ENCODE results near the gene PDPK1. TPM values are rescaled to one million over a fixed set of nuclear protein-coding genes. Genes with fewer than 3 reads are reported as not detected.

The PDPK1 gene
- total RNA-seq, 1 experiment from 2014 or later: 69.8 TPM

- Histone ChIP-seq H3K9me3 (no peaks in the 10 kb centered on the region), H3K36me3 (ENCODE audit: control insufficient read depth, insufficient read depth, low read length) (no peaks in the 10 kb centered on the region), H3K27me3 (replicated peaks; ENCODE audit: control insufficient read depth, insufficient read depth, low read length) (no peaks in the 10 kb centered on the region), H3K4me1 (no peaks in the 10 kb centered on the region), H3K4me3 (ENCODE audit: low read depth, low read length) (no peak overlapping the region)
- no TSS peak for BruUV-seq (replicated peaks)
- POLR2A ChIA-PET: no interaction called here
- Mint-ChIP-seq H3K27me3 (ENCODE audit: insufficient read depth, unreplicated experiment) (no peaks in the 10 kb centered on the region), H3K4me1 (ENCODE audit: low read depth, unreplicated experiment) (peaks cover 6% of the 10 kb centered on the region), H3K9me3 (ENCODE audit: unreplicated experiment) (no peaks in the 10 kb centered on the region), H3K36me3 (ENCODE audit: insufficient read depth, unreplicated experiment) (peaks cover 10% of the 10 kb centered on the region), H3K4me3 (ENCODE audit: unreplicated experiment) (no peak overlapping the region), H3K27ac (ENCODE audit: unreplicated experiment) (no peak overlapping the region)
- CTCF ChIA-PET: interaction anchor here (0.6 kb wide), 1 partner anchor 15 kb away, joined by 3 read pairs; no protein-coding TSS in a partner anchor
- intact Hi-C loops (cut with micrococcal nuclease; ENCODE audit: unreplicated experiment): no loop called here
- DNase-seq: no peak
- TF ChIP-seq CTCF (IDR thresholded peaks at IDR 0.05; ENCODE audit: insufficient read depth in 1 of 2, low read depth in 1 of 2, low read length in 1 of 2, severe bottlenecking in 1 of 2, unreplicated experiment in 1 of 2): no peak
These were observed 40.6 kb upstream of the PDPK1 start for GRCh38 chr16:2497116-2497630.

- no peak overlapping the region for H3K4me3 ChIP-seq (ENCODE audit: low read depth, low read length)
- no peaks in the 10 kb centered on the region for H3K27me3 Mint-ChIP-seq (ENCODE audit: insufficient read depth, unreplicated experiment)
- H3K9me3 Mint-ChIP-seq (ENCODE audit: unreplicated experiment): no peaks in the 10 kb centered on the region
- ChIA-PET POLR2A (no interaction called here), CTCF (no interaction called here)
- H3K4me1 ChIP-seq: 0 out of 2 replicates have a peak, but pooled peaks cover 4% of the 10 kb centered on the region
- no TSS peak for BruUV-seq (replicated peaks)
- H3K4me3 Mint-ChIP-seq (ENCODE audit: unreplicated experiment): no peak overlapping the region
- peaks cover 6% of the 10 kb centered on the region for H3K4me1 Mint-ChIP-seq (ENCODE audit: low read depth, unreplicated experiment)
- no peak overlapping the region for H3K27ac Mint-ChIP-seq (ENCODE audit: unreplicated experiment)
- intact Hi-C loops (cut with micrococcal nuclease; ENCODE audit: unreplicated experiment): no loop called here
- no peak for DNase-seq
- H3K36me3 Mint-ChIP-seq (ENCODE audit: insufficient read depth, unreplicated experiment): peaks cover 10% of the 10 kb centered on the region
- H3K36me3 ChIP-seq (ENCODE audit: control insufficient read depth, insufficient read depth, low read length): no peaks in the 10 kb centered on the region
- H3K9me3 ChIP-seq: no peaks in the 10 kb centered on the region
- no peak for TF ChIP-seq CTCF (IDR thresholded peaks at IDR 0.05; ENCODE audit: insufficient read depth in 1 of 2, low read depth in 1 of 2, low read length in 1 of 2, severe bottlenecking in 1 of 2, unreplicated experiment in 1 of 2)
- H3K27me3 ChIP-seq (replicated peaks; ENCODE audit: control insufficient read depth, insufficient read depth, low read length): no peaks in the 10 kb centered on the region
These were observed 39.9 kb upstream of the PDPK1 start for GRCh38 chr16:2497695-2498484.

GRCh38 chr16:2498531-2499253 is 39.1 kb upstream of the PDPK1 start:
- POLR2A ChIA-PET: no interaction called here
- Mint-ChIP-seq H3K36me3 (ENCODE audit: insufficient read depth, unreplicated experiment) (peaks cover 10% of the 10 kb centered on the region), H3K9me3 (ENCODE audit: unreplicated experiment) (no peaks in the 10 kb centered on the region), H3K27me3 (ENCODE audit: insufficient read depth, unreplicated experiment) (no peaks in the 10 kb centered on the region), H3K4me1 (ENCODE audit: low read depth, unreplicated experiment) (peaks cover 6% of the 10 kb centered on the region), H3K4me3 (ENCODE audit: unreplicated experiment) (no peak overlapping the region), H3K27ac (ENCODE audit: unreplicated experiment) (no peak overlapping the region)
- Histone ChIP-seq H3K4me3 (ENCODE audit: low read depth, low read length) (no peak overlapping the region), H3K9me3 (no peaks in the 10 kb centered on the region), H3K36me3 (ENCODE audit: control insufficient read depth, insufficient read depth, low read length) (no peaks in the 10 kb centered on the region), H3K4me1 (0 out of 2 replicates have a peak, but pooled peaks cover 8% of the 10 kb centered on the region), H3K27me3 (replicated peaks; ENCODE audit: control insufficient read depth, insufficient read depth, low read length) (no peaks in the 10 kb centered on the region)
- CTCF ChIA-PET: no interaction called here
- intact Hi-C loops (cut with micrococcal nuclease; ENCODE audit: unreplicated experiment): no loop called here
- no TSS peak for BruUV-seq (replicated peaks)
- TF ChIP-seq CTCF (IDR thresholded peaks at IDR 0.05; ENCODE audit: insufficient read depth in 1 of 2, low read depth in 1 of 2, low read length in 1 of 2, severe bottlenecking in 1 of 2, unreplicated experiment in 1 of 2): no peak
- no peak for DNase-seq

Data from Caco-2 (cell line).